SK-N-SH (cell line): ENCODE measurements around the gene GALNT5.

Experiments used
- EZH2phosphoT487 ChIP-seq: fragments of 200-600 bp; sonication (generic); IDR thresholded peaks from 2 replicates; pipeline ENCODE4 v1.6.1; 2017; ENCODE audit warnings: low read depth, mixed run types, mild to moderate bottlenecking, antibody characterized with exemption, moderate library complexity, borderline replicate concordance
- FOXJ3 ChIP-seq: sonication (generic); formaldehyde crosslinking; IDR thresholded peaks from 2 replicates; pipeline ENCODE4 v1.5.1; 2020; ENCODE audit warnings: mild to moderate bottlenecking, missing genetic modification reagents
- TF ChIP-seq, protein P1 (sequence below): fragments of 200-600 bp; sonication (generic); IDR thresholded peaks from 2 replicates; pipeline ENCODE4 v1.6.1; 2017; ENCODE audit warnings: antibody characterized with exemption, mild to moderate bottlenecking, moderate library complexity

DNA sequence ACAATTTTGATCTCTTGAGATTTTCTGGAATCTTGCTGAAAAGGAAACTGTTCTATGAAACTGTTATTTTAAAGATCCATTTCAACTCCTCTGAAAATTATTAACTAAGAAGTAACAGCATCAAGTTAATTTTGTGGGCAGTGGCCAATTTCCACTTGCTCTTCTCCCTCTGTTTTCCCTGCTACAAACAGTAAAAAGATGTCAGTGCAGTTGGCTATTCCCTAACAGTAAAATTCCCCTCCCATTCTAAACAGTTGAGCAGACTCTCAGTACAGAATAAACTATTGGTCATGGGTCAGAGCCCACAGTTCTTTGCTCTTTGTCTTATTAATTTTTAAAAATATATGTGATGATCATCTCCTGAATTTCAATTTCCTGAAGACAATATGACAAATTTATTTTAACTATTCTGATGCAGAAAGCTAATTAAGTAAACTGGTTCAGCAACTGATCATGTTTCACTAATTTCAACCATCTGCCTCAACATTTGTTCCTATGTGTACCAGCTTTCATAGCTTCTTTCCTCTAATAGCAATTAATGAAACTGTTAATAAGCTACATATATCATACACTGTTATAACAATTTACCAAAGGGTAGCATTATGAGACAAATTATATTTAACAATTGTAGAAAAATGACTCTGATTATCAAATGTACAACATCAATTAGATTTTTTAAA is 41.1 kb upstream of the GALNT5 start:
- TF ChIP-seq, protein P1, sequence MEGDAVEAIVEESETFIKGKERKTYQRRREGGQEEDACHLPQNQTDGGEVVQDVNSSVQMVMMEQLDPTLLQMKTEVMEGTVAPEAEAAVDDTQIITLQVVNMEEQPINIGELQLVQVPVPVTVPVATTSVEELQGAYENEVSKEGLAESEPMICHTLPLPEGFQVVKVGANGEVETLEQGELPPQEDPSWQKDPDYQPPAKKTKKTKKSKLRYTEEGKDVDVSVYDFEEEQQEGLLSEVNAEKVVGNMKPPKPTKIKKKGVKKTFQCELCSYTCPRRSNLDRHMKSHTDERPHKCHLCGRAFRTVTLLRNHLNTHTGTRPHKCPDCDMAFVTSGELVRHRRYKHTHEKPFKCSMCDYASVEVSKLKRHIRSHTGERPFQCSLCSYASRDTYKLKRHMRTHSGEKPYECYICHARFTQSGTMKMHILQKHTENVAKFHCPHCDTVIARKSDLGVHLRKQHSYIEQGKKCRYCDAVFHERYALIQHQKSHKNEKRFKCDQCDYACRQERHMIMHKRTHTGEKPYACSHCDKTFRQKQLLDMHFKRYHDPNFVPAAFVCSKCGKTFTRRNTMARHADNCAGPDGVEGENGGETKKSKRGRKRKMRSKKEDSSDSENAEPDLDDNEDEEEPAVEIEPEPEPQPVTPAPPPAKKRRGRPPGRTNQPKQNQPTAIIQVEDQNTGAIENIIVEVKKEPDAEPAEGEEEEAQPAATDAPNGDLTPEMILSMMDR, result no peak
- TF ChIP-seq FOXJ3 (CRISPR knock-in tag) (no peak), EZH2phosphoT487 (no peak)
